HG03196 (cell line): ENCODE results near the gene SRD5A3.

ENCODE experiments used
- ATAC-seq: cut with Tn5 transposase; IDR thresholded peaks from one replicate; pipeline ENCODE4 v1.9.1; 2021; ENCODE audit not compliant: unreplicated experiment

SRD5A3 gene

GRCh38 chr4:55405073-55405472 is 59.0 kb downstream of the SRD5A3 start:
- ATAC-seq = no peak

GRCh38 chr4:55406545-55406944 is 60.5 kb downstream of the SRD5A3 start:
- no peak for ATAC-seq

GRCh38 chr4:55407119-55407518 is 61.1 kb downstream of the SRD5A3 start:
- no peak for ATAC-seq

GRCh38 chr4:55407764-55408163 is 61.7 kb downstream of the SRD5A3 start:
- ATAC-seq = no peak

- peak; percentile 64 for ATAC-seq
Observed at GRCh38 chr4:55409468-55410171, 63.6 kb downstream of the SRD5A3 start.

- ATAC-seq = no peak
Observed at GRCh38 chr4:55410431-55410830, 64.4 kb downstream of the SRD5A3 start.

GRCh38 chr4:55411621-55412020 is 65.6 kb downstream of the SRD5A3 start:
- no peak for ATAC-seq

- ATAC-seq = no peak
Observed at GRCh38 chr4:55416176-55416575, 70.1 kb downstream of the SRD5A3 start.
